Fibroblast of lung (primary cell): ENCODE data around the gene PGM2L1. TPM values are rescaled to one million over a fixed set of nuclear protein-coding genes. Genes with fewer than 3 reads are reported as not detected.

Source experiments
- DNase-seq, 2 donors: peaks; one replicate each; pipeline versions ENCODE4 v3.0.0 to v3.0.0-alpha.2; 2010; ENCODE audit warnings: low read depth in 2 of 2
- H2AFZ ChIP-seq: 2 replicates; pipeline ENCODE4 v1.5.1; 2012; ENCODE audit warnings: low read length, control low read depth, inconsistent platforms
- H3K27ac ChIP-seq: 2 replicates; pipeline ENCODE4 v1.5.1; 2011; ENCODE audit warnings: low read length, control low read depth; ENCODE audit not compliant: insufficient read depth
- H3K27me3 ChIP-seq: 2 replicates; pipeline ENCODE4 v1.5.1; 2011; ENCODE audit warnings: mild to moderate bottlenecking, low read length; ENCODE audit not compliant: control insufficient read depth, insufficient read depth
- H3K36me3 ChIP-seq: 2 replicates; pipeline ENCODE4 v1.5.1; 2011; ENCODE audit warnings: low read length; ENCODE audit not compliant: control insufficient read depth, insufficient read depth
- H3K4me1 ChIP-seq: 2 replicates; pipeline ENCODE4 v1.5.1; 2011; ENCODE audit warnings: low read length; ENCODE audit not compliant: control insufficient read depth, insufficient read depth; ENCODE audit errors: extremely low read depth
- H3K4me2 ChIP-seq: 2 replicates; pipeline ENCODE4 v1.5.1; 2011; ENCODE audit warnings: low read length, control low read depth; ENCODE audit not compliant: insufficient read depth; ENCODE audit errors: extremely low read depth
- H3K4me3 ChIP-seq, 4 experiments: fragments of 200-600 bp in 1 of 4; sonication (generic) in 1 of 4; replicated peaks in 1 of 4; 2 replicates each; pipeline ENCODE4 v1.5.1; 2011 to 2016; ENCODE audit warnings: low read length in 4 of 4, low read depth in 3 of 4, mild to moderate bottlenecking in 3 of 4, control low read depth in 2 of 4, inconsistent platforms in 1 of 4, mixed read lengths in 1 of 4; ENCODE audit not compliant: insufficient read depth in 1 of 4; ENCODE audit errors: control extremely low read depth in 1 of 4
- H3K79me2 ChIP-seq: 2 replicates; pipeline ENCODE4 v1.5.1; 2012; ENCODE audit warnings: mild to moderate bottlenecking, low read length, inconsistent platforms; ENCODE audit not compliant: control insufficient read depth, insufficient read depth
- H3K9ac ChIP-seq: 2 replicates; pipeline ENCODE4 v1.5.1; 2011; ENCODE audit warnings: mild to moderate bottlenecking, low read length, control low read depth; ENCODE audit not compliant: insufficient read depth
- H3K9me3 ChIP-seq: 2 replicates; pipeline ENCODE4 v1.5.1; 2012; ENCODE audit warnings: low read depth, low read length; ENCODE audit not compliant: control insufficient read depth, insufficient read depth
- H4K20me1 ChIP-seq: 2 replicates; pipeline ENCODE4 v1.5.1; 2011; ENCODE audit warnings: low read length; ENCODE audit not compliant: control insufficient read depth, insufficient read depth; ENCODE audit errors: extremely low read depth
- CTCF ChIP-seq, 2 donors: IDR thresholded peaks in 1 of 2; conservative IDR thresholded peaks in 1 of 2; 1 replicate in 1 of 2; 2 replicates in 1 of 2; pipeline ENCODE4 v1.5.1; 2011 to 2012; ENCODE audit warnings: low read length in 2 of 2, control low read depth in 1 of 2, inconsistent platforms in 1 of 2, low read depth in 1 of 2, mild to moderate bottlenecking in 1 of 2
- EZH2 ChIP-seq: IDR thresholded peaks from 2 replicates; pipeline ENCODE4 v1.5.1; 2012; ENCODE audit warnings: low read length, control low read depth, mild to moderate bottlenecking; ENCODE audit errors: missing control alignments
- polyA plus RNA-seq, 2 donors: library from polyadenylated mRNA; depleted of rRNA in 1 of 2; stranded (reverse) in 1 of 2; unstranded in 1 of 2; fragments of >200 nt; gene quantifications; 2 replicates each; pipeline ENCODE4 v1.2.1, GENCODE V29; 2011 to 2012; ENCODE audit warnings: missing spikeins in 1 of 2
- total RNA-seq: library from RNA; depleted of rRNA; stranded (reverse); fragments of >200 nt; gene quantifications from 2 replicates; pipeline ENCODE4 v1.2.1, GENCODE V29; 2014

Gene PGM2L1
- total and polyA plus RNA-seq, 2 donors (not counting 1 experiment from before 2014, with no cell fraction given), result 1.4 to 4.1 TPM

- Histone ChIP-seq H3K4me1 (peaks cover 2% of the 10 kb centered on the region), H3K4me2 (no peak overlapping the region), H3K4me3 (no peak overlapping the region), H2AFZ (no peak overlapping the region), H3K9ac (no peak overlapping the region), H4K20me1 (no peaks in the 10 kb centered on the region), H3K27me3 (no peaks in the 10 kb centered on the region), H3K27ac (no peak overlapping the region), H3K36me3 (no peaks in the 10 kb centered on the region), H3K79me2 (no peaks in the 10 kb centered on the region), H3K9me3 (no peaks in the 10 kb centered on the region)
- no peak for DNase-seq
- TF ChIP-seq CTCF (conservative IDR thresholded peaks at IDR 0.05 in 1 of 2, IDR thresholded peaks at IDR 0.05 in 1 of 2; ENCODE audit: low read depth in 1 of 2, low read length in 2 of 2) (no peak), EZH2 (no peak)
Observed at GRCh38 chr11:74312326-74312725, 85.9 kb downstream of the PGM2L1 start.

- peak within 1 kb of the TSS; percentile 28 to 61 (median 56) for H3K4me3 ChIP-seq
- no peak within 1 kb of the TSS for H3K27ac ChIP-seq
- peak; percentile 46 to 51 for DNase-seq
- H3K9ac ChIP-seq, result no peak within 1 kb of the TSS
- H3K36me3 ChIP-seq, result no peaks in the 10 kb centered on the region
- H3K79me2 ChIP-seq, result no peaks in the 10 kb centered on the region
- H3K4me2 ChIP-seq, result peak within 1 kb of the TSS; percentile 77
- no peaks in the 10 kb centered on the region for H4K20me1 ChIP-seq
- H2AFZ ChIP-seq, result peak within 1 kb of the TSS; percentile 54
- no peaks in the 10 kb centered on the region for H3K9me3 ChIP-seq
- H3K4me1 ChIP-seq, result peaks cover 6% of the 10 kb centered on the region
- TF ChIP-seq EZH2 (no peak), CTCF (conservative IDR thresholded peaks at IDR 0.05 in 1 of 2, IDR thresholded peaks at IDR 0.05 in 1 of 2; ENCODE audit: low read depth in 1 of 2, low read length in 2 of 2) (no peak)
- no peaks in the 10 kb centered on the region for H3K27me3 ChIP-seq
Observed at GRCh38 chr11:74311352-74311926, 86.8 kb downstream of the PGM2L1 start, which contains the start of gene P4HA3. P4HA3 (minus strand) TSS chr11:74311640; CDS start chr11:74311611, 29 bp downstream.

- Histone ChIP-seq H3K27me3 (no peaks in the 10 kb centered on the region), H3K4me2 (peak overlapping the region; percentile 77), H3K4me1 (peaks cover 6% of the 10 kb centered on the region), H3K27ac (no peak overlapping the region), H3K4me3 (peak overlapping the region; percentile 28 to 61 (median 56)), H3K79me2 (no peaks in the 10 kb centered on the region), H3K9me3 (no peaks in the 10 kb centered on the region), H3K9ac (no peak overlapping the region), H4K20me1 (no peaks in the 10 kb centered on the region), H2AFZ (no peak overlapping the region), H3K36me3 (no peaks in the 10 kb centered on the region)
- no peak for DNase-seq
- TF ChIP-seq EZH2 (no peak), CTCF (conservative IDR thresholded peaks at IDR 0.05 in 1 of 2, IDR thresholded peaks at IDR 0.05 in 1 of 2; ENCODE audit: low read depth in 1 of 2, low read length in 2 of 2) (no peak)
Observed at GRCh38 chr11:74310857-74311256, 87.4 kb downstream of the PGM2L1 start.
